Peyer's patch (tissue), 4 donors: ENCODE results near the gene CACNB1. TPM values are rescaled to one million over a fixed set of nuclear protein-coding genes. Genes with fewer than 3 reads are reported as not detected.
A peak's percentile ranks its signal among the peaks of the same experiment; 100 is the strongest.

Experiments
- DNase-seq, 3 donors: peaks; one replicate each; pipeline ENCODE4 v3.0.0-alpha.2; 2017 to 2019
- H3K27ac ChIP-seq, 4 donors: fragments of 200-600 bp; sonication (generic); one replicate each; pipeline ENCODE4 v1.5.1; 2016 to 2019
- H3K27me3 ChIP-seq, 2 donors: fragments of 200-600 bp; sonication (generic); one replicate each; pipeline ENCODE4 v1.5.1; 2019
- H3K36me3 ChIP-seq, 3 donors: fragments of 200-600 bp; sonication (generic); one replicate each; pipeline ENCODE4 v1.5.1; 2016 to 2019
- H3K4me1 ChIP-seq, 4 donors: fragments of 200-600 bp; sonication (generic); one replicate each; pipeline ENCODE4 v1.5.1; 2016 to 2019
- H3K4me3 ChIP-seq, 4 donors: fragments of 200-600 bp; sonication (generic); 1 replicate in 3 of 4; 2 replicates in 1 of 4; pipeline ENCODE4 v1.5.1; 2016 to 2019; ENCODE audit warnings: mild to moderate bottlenecking in 1 of 4
- H3K9me3 ChIP-seq, 4 donors: fragments of 200-600 bp; sonication (generic); one replicate each; pipeline ENCODE4 v1.5.1; 2016 to 2019; ENCODE audit warnings: mild to moderate bottlenecking in 1 of 4
- POLR2A ChIP-seq, 2 donors: fragments of 450-650 bp; IDR thresholded peaks; one replicate each; pipeline ENCODE4 v1.5.1; 2017; ENCODE audit warnings: antibody characterized with exemption in 2 of 2, mild to moderate bottlenecking in 2 of 2, moderate library complexity in 2 of 2
- total RNA-seq, 4 donors: library from RNA; depleted of rRNA; stranded (reverse); fragments of >200 nt; gene quantifications; one replicate each; pipeline ENCODE4 v1.1.0, GENCODE V29; 2016
- TF ChIP-seq, protein P1 (sequence below), 6 experiments: fragments of 450-650 bp in 4 of 6; fragments of 200-600 bp in 2 of 6; sonication (generic) in 1 of 6; IDR thresholded peaks; one replicate each; pipeline ENCODE4 v1.5.1; 2017 to 2019; ENCODE audit warnings: antibody characterized with exemption in 6 of 6, mild to moderate bottlenecking in 3 of 6, moderate library complexity in 1 of 6

CACNB1 gene
- total RNA-seq, 4 donors from 2014 or later: 2.5 to 5.0 (median 2.8) TPM

DNA sequence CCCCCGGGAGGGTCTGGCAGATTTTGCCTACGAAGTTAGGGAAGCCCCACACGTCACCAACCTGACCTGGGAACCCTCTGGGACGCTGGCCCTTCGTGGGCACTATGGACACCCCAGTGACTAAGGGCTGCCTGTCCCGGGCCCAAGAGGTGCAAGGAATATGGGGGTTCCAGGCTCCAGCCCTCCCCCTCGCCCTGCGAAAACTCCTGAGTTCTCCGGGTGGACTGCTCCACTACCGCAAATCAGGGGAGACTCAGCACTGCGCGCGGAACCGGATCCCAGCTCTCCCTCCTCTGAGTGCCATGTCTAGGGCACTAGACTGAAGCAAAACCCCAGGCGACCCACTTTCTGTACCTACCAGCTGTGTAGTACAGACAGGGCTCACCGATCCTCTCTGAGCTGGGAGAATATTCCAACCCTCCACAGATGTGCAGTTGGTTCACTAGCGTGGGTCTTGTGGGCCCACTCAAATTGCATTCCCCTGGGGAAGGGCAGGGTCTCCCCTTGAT is 31.6 kb downstream of the CACNB1 start, which contains the start of gene ARL5C:
Gene ARL5C, minus strand, starts transcription at position 321 of the 509 bp plus-strand sequence. CDS start 401 bp downstream, outside the sequence.
- no peak for DNase-seq
- Histone ChIP-seq H3K36me3 (no peaks in the 10 kb centered on the region), H3K9me3 (peaks cover 0 to 3% (median 0%) of the 10 kb centered on the region in 4 donors), H3K27me3 (no peaks in the 10 kb centered on the region), H3K27ac (peak within 1 kb of the TSS in 2 of 4 donors; percentile 12 to 42), H3K4me1 (peaks cover 0 to 10% (median 5%) of the 10 kb centered on the region in 4 donors), H3K4me3 (peak within 1 kb of the TSS; percentile 29 to 53 (median 52))
- TF ChIP-seq, protein P1, sequence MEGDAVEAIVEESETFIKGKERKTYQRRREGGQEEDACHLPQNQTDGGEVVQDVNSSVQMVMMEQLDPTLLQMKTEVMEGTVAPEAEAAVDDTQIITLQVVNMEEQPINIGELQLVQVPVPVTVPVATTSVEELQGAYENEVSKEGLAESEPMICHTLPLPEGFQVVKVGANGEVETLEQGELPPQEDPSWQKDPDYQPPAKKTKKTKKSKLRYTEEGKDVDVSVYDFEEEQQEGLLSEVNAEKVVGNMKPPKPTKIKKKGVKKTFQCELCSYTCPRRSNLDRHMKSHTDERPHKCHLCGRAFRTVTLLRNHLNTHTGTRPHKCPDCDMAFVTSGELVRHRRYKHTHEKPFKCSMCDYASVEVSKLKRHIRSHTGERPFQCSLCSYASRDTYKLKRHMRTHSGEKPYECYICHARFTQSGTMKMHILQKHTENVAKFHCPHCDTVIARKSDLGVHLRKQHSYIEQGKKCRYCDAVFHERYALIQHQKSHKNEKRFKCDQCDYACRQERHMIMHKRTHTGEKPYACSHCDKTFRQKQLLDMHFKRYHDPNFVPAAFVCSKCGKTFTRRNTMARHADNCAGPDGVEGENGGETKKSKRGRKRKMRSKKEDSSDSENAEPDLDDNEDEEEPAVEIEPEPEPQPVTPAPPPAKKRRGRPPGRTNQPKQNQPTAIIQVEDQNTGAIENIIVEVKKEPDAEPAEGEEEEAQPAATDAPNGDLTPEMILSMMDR (IDR thresholded peaks at IDR 0.05): no peak
- TF ChIP-seq POLR2A (IDR thresholded peaks at IDR 0.05): no peak

DNA sequence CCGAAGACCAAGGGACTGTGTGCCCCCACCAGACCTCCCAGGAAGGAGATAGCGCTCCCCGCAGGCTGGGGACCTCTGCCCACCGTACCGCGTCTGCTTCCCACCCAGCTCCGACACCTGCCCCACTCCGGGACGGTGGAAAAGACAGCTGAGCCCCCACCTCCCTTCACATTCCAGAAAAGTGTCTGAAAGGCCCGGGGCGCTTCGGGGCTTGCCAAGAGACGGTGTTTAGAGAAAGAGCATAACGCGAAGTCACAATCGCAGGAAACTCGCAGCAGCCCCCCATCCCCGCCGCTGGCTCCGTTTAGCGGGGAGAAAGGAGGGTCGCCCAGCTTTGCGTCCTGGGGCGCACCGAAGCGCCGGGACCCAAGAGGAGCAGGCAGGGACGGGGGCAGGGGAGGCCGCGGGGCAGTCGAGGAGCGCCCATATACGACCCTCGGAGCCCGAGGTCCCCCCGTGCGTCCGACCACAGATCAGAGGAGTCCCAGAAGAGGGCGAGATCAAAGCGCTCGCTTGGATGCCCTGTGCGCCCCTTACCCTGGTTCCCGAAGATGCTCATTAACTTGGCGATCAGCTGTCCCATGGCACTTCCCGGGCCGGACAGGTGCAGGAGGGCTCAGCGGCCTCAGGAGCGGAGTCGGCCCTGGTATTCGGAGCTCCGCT is 32.2 kb downstream of the CACNB1 start:
- peak overlapping the region in 2 of 4 donors; percentile 12 to 42 for H3K27ac ChIP-seq

DNA sequence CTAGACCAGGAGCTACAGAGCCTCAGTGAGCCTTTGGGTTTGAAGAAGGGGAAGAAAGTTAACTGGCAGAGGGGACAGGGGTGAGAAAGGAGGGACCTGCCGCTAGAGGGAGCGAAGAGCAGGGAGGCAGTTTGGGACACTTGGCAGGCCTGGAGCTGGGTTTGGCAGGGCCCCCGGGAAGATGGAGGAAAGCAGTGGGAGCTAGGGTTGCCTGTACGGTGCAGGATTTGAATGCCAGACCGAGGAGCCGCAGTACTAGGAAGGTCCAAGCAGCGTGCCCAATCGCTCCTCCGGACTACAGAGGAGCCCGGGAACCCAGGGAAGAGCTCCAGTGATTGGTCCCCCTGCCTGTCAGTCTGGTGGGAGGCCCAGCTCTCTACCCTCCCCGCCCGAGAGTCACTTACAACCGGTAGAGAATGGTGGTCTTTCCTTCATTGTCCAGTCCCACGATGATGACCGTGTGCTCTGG is 32.8 kb downstream of the CACNB1 start:
- Histone ChIP-seq H3K4me1 (peaks cover 0 to 10% (median 5%) of the 10 kb centered on the region in 4 donors), H3K4me3 (peak overlapping the region; percentile 29 to 53 (median 52)), H3K27me3 (no peaks in the 10 kb centered on the region), H3K9me3 (peaks cover 0 to 3% (median 0%) of the 10 kb centered on the region in 4 donors), H3K27ac (peak overlapping the region in 2 of 4 donors; percentile 12 to 42), H3K36me3 (no peaks in the 10 kb centered on the region)
- TF ChIP-seq, protein P1 (IDR thresholded peaks at IDR 0.05): peak; percentile 66 to 81 (median 72)
- TF ChIP-seq POLR2A (IDR thresholded peaks at IDR 0.05): no peak
- DNase-seq: peak; percentile 74 to 92 (median 75)

More for the DNA sequence above, 32.2 kb downstream of the CACNB1 start:
- H3K27me3 ChIP-seq: no peaks in the 10 kb centered on the region
- no peak for DNase-seq
- peak overlapping the region; percentile 29 to 53 (median 52) for H3K4me3 ChIP-seq
- TF ChIP-seq, protein P1 (IDR thresholded peaks at IDR 0.05): no peak
- TF ChIP-seq POLR2A (IDR thresholded peaks at IDR 0.05): no peak
- no peaks in the 10 kb centered on the region for H3K36me3 ChIP-seq
- H3K4me1 ChIP-seq: peaks cover 0 to 10% (median 5%) of the 10 kb centered on the region in 4 donors
- peaks cover 0 to 3% (median 0%) of the 10 kb centered on the region in 4 donors for H3K9me3 ChIP-seq

DNA sequence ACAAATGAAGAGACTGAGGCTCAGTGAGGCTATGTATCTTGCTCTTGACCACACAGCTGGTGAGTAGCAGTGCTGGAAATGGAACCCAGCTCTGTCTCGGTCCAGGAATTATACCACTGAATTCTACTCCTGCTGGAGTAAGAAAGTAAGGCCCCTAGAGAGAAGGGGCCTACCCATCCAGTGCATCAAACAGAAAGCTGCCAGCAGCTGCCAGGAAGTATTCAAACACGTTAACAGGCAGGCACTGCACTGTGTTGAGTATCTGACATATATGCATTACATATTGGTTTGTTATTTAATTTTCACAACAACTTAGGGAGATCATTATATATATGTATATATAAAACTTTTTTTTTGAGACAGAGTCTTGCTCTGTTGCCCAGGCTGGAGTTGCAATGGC is 35.5 kb downstream of the CACNB1 start:
- no peak overlapping the region for H3K4me3 ChIP-seq
- DNase-seq: no peak
- TF ChIP-seq, protein P1 (IDR thresholded peaks at IDR 0.05): no peak
- no peak for TF ChIP-seq POLR2A (IDR thresholded peaks at IDR 0.05)
- no peaks in the 10 kb centered on the region for H3K9me3 ChIP-seq
- no peak overlapping the region for H3K27ac ChIP-seq
- no peaks in the 10 kb centered on the region for H3K27me3 ChIP-seq
- H3K36me3 ChIP-seq: no peaks in the 10 kb centered on the region
- peaks cover 0 to 10% (median 5%) of the 10 kb centered on the region in 4 donors for H3K4me1 ChIP-seq

DNA sequence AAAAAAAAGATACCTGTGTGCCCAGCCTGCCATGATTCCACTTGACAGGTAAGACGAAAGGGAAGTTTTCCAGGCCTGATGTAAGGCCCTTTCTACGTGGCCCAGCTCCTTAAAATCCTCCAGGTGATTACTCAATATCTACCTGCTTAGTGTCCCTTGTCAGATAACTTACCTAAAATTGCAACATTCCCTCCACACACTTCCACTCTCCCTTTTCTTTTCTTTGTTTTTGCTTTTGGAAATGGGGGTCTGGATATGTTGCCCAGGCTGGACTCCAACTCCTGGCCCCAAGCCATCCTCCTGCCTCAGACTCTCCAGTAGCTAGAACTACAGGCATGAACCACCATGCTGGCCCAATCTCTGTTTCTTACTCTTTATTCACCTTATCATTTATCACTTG is 38.8 kb downstream of the CACNB1 start:
- Histone ChIP-seq H3K9me3 (no peaks in the 10 kb centered on the region), H3K27ac (no peak overlapping the region), H3K4me3 (no peak overlapping the region), H3K27me3 (no peaks in the 10 kb centered on the region), H3K4me1 (no peaks in the 10 kb centered on the region), H3K36me3 (no peaks in the 10 kb centered on the region)
- TF ChIP-seq, protein P1 (IDR thresholded peaks at IDR 0.05): no peak
- no peak for TF ChIP-seq POLR2A (IDR thresholded peaks at IDR 0.05)
- no peak for DNase-seq
